Measurements from ENCODE around the gene SYNDIG1.

The SYNDIG1 gene

GRCh38 chr20:24469116-24469893 is at the start of gene SYNDIG1:
Gene SYNDIG1 (plus strand): TSS chr20:24469629. CDS start chr20:24543098, 73,469 bp downstream.
- DNase-seq (ENCODE audit: low spot score) = no peak

DNA sequence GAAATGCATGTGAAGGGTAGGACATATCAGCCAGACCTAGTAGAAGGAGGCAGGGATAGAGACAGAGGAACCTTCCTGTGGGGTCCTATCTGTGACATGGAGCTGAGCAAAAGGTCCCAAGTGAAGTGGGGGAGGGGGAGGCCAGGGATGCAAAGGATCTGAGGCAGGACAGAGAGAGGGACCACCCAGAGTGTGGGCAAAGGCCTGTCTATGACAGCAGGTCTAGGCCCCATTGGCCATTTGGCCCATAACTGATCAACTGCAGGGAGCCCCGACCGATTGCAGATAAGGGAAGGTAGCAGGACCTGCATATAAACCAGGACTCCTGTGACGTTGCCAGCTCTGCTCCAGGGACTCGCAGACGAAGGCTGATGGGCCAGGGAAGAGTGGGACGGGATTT is 49.6 kb upstream of the SYNDIG1 start:
- DNase-seq (ENCODE audit: low spot score) = no peak

GRCh38 chr20:24420567-24420966 is 48.9 kb upstream of the SYNDIG1 start:
- no peak for DNase-seq (ENCODE audit: low spot score)

- no peak for DNase-seq (ENCODE audit: low spot score)
These were observed 48.4 kb upstream of the SYNDIG1 start for GRCh38 chr20:24421071-24421470.

- DNase-seq (ENCODE audit: low spot score) = no peak
These were observed 47.2 kb upstream of the SYNDIG1 start for GRCh38 chr20:24422091-24422760.

- no peak for DNase-seq (ENCODE audit: low spot score)
These were observed 45.8 kb upstream of the SYNDIG1 start for GRCh38 chr20:24423390-24424313.

GRCh38 chr20:24425523-24426135 is 43.8 kb upstream of the SYNDIG1 start:
- DNase-seq (ENCODE audit: low spot score) = no peak

- no peak for DNase-seq (ENCODE audit: low spot score)
These were observed 38.0 kb upstream of the SYNDIG1 start for GRCh38 chr20:24431279-24432045.

DNA sequence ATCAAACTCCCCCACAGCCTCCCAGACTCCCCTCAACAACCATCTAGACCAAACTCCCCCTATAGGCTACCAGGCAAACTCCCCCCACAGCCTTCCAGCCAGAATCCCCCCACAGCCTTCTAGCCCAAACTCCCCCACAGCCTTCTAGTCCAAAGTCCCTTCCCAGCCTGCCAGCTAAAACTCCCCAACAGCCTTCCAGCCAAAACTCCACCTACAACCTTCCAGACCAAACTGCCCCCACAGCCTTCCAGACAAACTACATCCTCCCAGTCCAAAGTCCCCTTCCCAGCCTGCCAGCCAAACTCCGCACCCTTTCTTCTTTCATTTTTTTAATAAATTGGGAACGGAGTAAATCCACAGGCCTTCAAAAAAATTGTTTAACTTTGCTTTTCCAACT is 37.4 kb upstream of the SYNDIG1 start:
- no peak for DNase-seq (ENCODE audit: low spot score)

DNA sequence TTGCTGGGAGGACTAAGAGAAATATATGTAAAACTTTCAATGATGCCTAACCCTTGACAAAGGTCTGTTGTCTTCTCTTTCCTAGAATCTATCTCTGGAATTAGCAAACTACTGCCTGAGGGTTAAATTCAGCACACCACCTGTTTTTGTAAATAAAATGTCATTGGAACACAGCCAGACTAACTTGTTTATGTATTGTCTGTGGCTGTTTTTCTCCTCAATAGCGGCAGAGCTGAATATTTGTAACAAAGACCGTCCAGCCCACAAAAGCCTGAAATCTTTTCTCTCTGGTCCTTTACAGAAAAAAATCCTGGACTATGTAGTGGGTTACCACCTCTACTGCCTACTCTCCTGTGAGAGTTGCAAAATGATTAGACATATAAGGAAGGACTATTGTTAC is 33.3 kb upstream of the SYNDIG1 start:
- DNase-seq (ENCODE audit: low spot score) = no peak

GRCh38 chr20:24437196-24438082 is 32.0 kb upstream of the SYNDIG1 start:
- no peak for DNase-seq (ENCODE audit: low spot score)

DNA sequence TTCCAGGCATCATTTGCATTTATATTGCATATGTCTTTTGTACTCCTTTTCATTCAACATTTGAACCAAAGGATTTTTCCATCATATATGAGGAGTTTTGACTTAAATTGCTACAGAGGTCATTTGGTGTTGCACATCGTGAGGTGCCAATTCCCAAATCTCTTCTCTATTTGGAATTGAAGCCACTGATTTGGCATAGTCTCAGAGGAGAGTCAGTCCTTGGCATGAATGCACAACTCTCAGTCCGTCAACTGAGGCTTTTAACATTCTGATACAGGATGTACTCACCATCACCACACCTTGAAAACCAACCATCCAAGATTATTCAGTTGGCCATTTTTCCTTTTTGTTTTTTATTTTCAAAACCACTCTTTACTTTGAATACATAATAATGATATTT is 31.1 kb upstream of the SYNDIG1 start:
- DNase-seq (ENCODE audit: low spot score) = no peak

GRCh38 chr20:24439737-24440387 is 29.6 kb upstream of the SYNDIG1 start:
- DNase-seq (ENCODE audit: low spot score) = no peak

- DNase-seq (ENCODE audit: low spot score) = no peak
These were observed 27.8 kb upstream of the SYNDIG1 start for GRCh38 chr20:24441661-24442060.

- no peak for DNase-seq (ENCODE audit: low spot score)
These were observed 26.5 kb upstream of the SYNDIG1 start for GRCh38 chr20:24442909-24443308.

DNA sequence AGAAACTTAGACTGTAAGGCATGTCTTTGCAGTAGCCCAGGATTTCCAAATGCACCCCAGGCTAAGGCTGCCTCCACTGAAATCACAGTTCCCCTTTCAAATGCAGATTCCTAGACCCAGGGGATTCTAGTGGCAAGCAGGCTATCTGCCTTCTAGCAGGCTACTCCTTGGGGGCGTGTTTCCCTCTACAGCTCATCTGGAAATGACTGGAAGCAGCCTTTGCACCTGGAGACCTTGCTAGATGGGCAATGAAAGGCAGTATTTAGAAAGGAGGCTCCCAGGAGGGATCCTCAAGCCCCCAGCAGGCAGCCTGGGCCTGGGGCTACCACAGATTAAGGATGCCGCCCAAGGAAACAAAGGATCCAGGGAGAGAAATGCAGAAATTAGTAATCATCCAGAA is 26.0 kb upstream of the SYNDIG1 start:
- DNase-seq (ENCODE audit: low spot score) = no peak

DNA sequence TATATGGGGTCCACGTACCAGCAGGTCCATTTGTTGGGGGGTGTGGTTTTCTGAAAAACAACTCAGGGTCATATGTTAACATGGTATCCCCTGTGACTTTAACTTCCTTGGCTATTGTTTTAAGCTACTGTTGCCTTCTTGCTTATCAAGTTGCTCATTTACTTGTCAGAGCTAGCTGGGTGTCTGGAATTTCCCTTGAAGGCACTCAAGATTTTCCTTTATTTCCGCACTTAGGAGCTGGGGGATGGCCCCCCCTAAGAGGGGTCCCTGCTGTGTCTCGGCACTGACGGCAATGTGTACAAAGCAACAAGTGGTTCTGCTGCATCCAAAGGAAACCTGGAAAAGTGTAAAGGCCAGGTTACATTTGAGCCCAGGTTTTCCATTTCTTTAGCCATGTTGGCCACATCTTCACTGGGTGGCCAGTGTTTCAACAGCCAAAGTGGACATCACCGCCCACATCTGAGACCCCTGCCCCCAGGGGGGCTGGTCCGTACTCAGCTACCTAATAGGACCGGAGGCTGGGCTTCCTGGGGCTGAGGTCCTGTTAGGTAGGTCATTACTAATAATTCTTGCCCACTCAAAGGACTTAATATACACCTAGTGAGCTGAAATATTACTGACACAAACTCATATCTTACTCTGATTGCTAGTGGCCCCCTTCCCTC is 24.8 kb upstream of the SYNDIG1 start:
- DNase-seq (ENCODE audit: low spot score) = no peak

DNA sequence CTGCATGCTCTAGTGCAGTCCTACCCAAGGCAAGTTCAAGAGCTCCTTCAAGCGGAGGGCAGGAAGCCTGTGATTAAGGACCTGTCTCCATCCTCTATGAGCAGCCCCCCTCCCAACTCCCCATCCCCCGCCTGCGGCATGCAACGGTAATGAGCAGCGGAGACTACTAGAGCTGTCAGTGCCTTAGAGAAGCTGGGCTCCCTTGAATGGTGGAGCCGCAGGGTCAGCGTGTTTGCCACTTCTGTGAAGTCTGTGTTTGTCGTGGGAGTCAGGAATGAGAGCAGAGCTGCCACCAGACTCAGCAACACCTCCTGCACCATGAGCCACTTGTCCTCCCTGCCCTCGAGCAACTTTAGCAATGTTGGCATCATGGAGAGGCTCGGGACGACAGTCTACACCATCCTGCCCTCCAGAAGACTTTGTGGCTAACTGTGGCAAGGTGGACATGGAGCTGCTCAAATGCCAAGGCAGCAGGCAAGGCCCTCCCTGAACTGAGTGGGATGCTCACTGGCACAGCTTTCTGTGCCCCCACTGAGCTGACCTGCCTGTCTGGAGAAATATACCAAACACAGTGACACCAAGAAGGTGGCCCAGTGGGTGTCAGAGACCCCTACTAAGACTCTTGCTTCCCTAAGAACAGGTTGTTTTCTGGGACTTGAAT is 23.8 kb upstream of the SYNDIG1 start:
- no peak for DNase-seq (ENCODE audit: low spot score)

- DNase-seq (ENCODE audit: low spot score) = no peak
These were observed 22.6 kb upstream of the SYNDIG1 start for GRCh38 chr20:24446811-24447210.

All from HuH-7.5 (cell line).